Aorta (tissue), 5 donors: ENCODE results near the gene SLC6A11. TPM values are rescaled to one million over a fixed set of nuclear protein-coding genes. Genes with fewer than 3 reads are reported as not detected.

Experiments used
- ATAC-seq: fragments of 200-7000 bp; cut with Tn5 transposase; one replicate; pipeline ENCODE4 v1.9.1; 2022; ENCODE audit warnings: moderate library complexity; ENCODE audit not compliant: low FRiP score
- DNase-seq, 2 donors: peaks; one replicate each; pipeline ENCODE4 v3.0.0-alpha.2; 2020
- H3K27ac ChIP-seq, 2 donors: one replicate each; pipeline ENCODE4 v1.5.1; 2013; ENCODE audit warnings: low read length in 2 of 2, mild to moderate bottlenecking in 2 of 2, moderate library complexity in 2 of 2, control low read depth in 1 of 2, inconsistent platforms in 1 of 2, low read depth in 1 of 2
- H3K27me3 ChIP-seq, 2 donors: one replicate each; pipeline ENCODE4 v1.6.1; 2013; ENCODE audit warnings: control low read depth in 1 of 2, low read length in 1 of 2, mild to moderate bottlenecking in 1 of 2, moderate library complexity in 1 of 2; ENCODE audit not compliant: insufficient read depth in 2 of 2, control insufficient read depth in 1 of 2
- H3K36me3 ChIP-seq, 2 donors: one replicate each; pipeline ENCODE4 v1.6.1; 2013; ENCODE audit warnings: control low read depth in 1 of 2, low read length in 1 of 2, mild to moderate bottlenecking in 1 of 2; ENCODE audit not compliant: insufficient read depth in 2 of 2, control insufficient read depth in 1 of 2
- H3K4me1 ChIP-seq, 2 donors: one replicate each; pipeline ENCODE4 v1.6.1; 2013; ENCODE audit warnings: low read length in 2 of 2, control low read depth in 1 of 2, mild to moderate bottlenecking in 1 of 2, moderate library complexity in 1 of 2; ENCODE audit not compliant: insufficient read depth in 2 of 2, control insufficient read depth in 1 of 2
- H3K4me3 ChIP-seq, 2 donors: one replicate each; pipeline ENCODE4 v1.5.1; 2013; ENCODE audit warnings: low read length in 2 of 2, control low read depth in 1 of 2, mild to moderate bottlenecking in 1 of 2
- H3K9me3 ChIP-seq: one replicate; pipeline ENCODE4 v1.6.1; 2013; ENCODE audit warnings: mild to moderate bottlenecking, low read length; ENCODE audit not compliant: control insufficient read depth
- WGBS, 2 donors: extraction: QIAGEN DNeasy Blood & Tissue Kit; methylation state at CpG; one replicate each; pipeline ENCODE4 v1.1.7; 2013; 5-methylcytosine and 5-hydroxymethylcytosine counted together
- intact Hi-C, 2 donors: fragments of 100-400 bp; cut with DNase I; formaldehyde crosslinking; loops; one replicate each; pipeline versions ENCODE4 v1.14.2 to v1.15.0; 2022
- polyA plus RNA-seq, 2 donors: library from polyadenylated mRNA; stranded (reverse); fragments of 200-250 nt; gene quantifications; one replicate each; pipeline ENCODE4 v1.2.3, GENCODE V29; 2013
- total RNA-seq, 2 donors: library from RNA; stranded (reverse); fragmentation: NEBNext Ultra II Directional; extraction: Animal tissue kit (Norgen Biotek cat#: 25700); gene quantifications; one replicate each; pipeline ENCODE4 v1.2.1, GENCODE V29; 2021
- donor health status: healthy with polysubstance abuse.
- donor health status: Bipolar disorder and iron deficiency.
- donor health status: DM: no; HTN: no; CAD: no.
- donor health status: DM: no; HTN: no; CAD: no.
- donor health status: DM: yes; HTN: yes; CAD: no.

SLC6A11 gene
- total and polyA plus RNA-seq, 4 donors: not detected

- DNase-seq: peak; percentile 9 to 44
- Histone ChIP-seq H3K27ac (no peak overlapping the region), H3K9me3 (no peaks in the 10 kb centered on the region), H3K36me3 (no peaks in the 10 kb centered on the region), H3K4me3 (no peak overlapping the region), H3K4me1 (no peaks in the 10 kb centered on the region), H3K27me3 (no peaks in the 10 kb centered on the region)
- intact Hi-C loops: no loop called here
- no peak for ATAC-seq
- 95 to 98% methylated on average over 8 of the region's 8 CpGs for WGBS, 2 donors
These were observed 117.0 kb downstream of the SLC6A11 start for GRCh38 chr3:10933021-10933420.

GRCh38 chr3:10933470-10933804 is 117.4 kb downstream of the SLC6A11 start:
- H3K36me3 ChIP-seq: no peaks in the 10 kb centered on the region
- H3K4me3 ChIP-seq: no peak overlapping the region
- H3K27me3 ChIP-seq: no peaks in the 10 kb centered on the region
- no peak overlapping the region for H3K27ac ChIP-seq
- DNase-seq: peak; percentile 25 to 36
- no peaks in the 10 kb centered on the region for H3K9me3 ChIP-seq
- 92 to 100% methylated on average over 1 of the region's 1 CpG for WGBS, 2 donors
- intact Hi-C loops: no loop called here
- no peak for ATAC-seq
- no peaks in the 10 kb centered on the region for H3K4me1 ChIP-seq

- ATAC-seq (no peak), DNase-seq (peak; percentile 52 to 74)
- Histone ChIP-seq H3K9me3 (no peaks in the 10 kb centered on the region), H3K36me3 (no peaks in the 10 kb centered on the region), H3K4me3 (no peak overlapping the region), H3K27ac (no peak overlapping the region), H3K4me1 (no peaks in the 10 kb centered on the region), H3K27me3 (no peaks in the 10 kb centered on the region)
- intact Hi-C loops: no loop called here
- WGBS, 2 donors: 59 to 74% methylated on average over 19 of the region's 19 CpGs
These were observed 117.9 kb downstream of the SLC6A11 start for GRCh38 chr3:10933805-10934481.

GRCh38 chr3:10935028-10935427 is 119.0 kb downstream of the SLC6A11 start:
- no peaks in the 10 kb centered on the region for H3K27me3 ChIP-seq
- no peaks in the 10 kb centered on the region for H3K36me3 ChIP-seq
- WGBS, 2 donors: 94 to 95% methylated on average over 12 of the region's 12 CpGs
- no peaks in the 10 kb centered on the region for H3K9me3 ChIP-seq
- H3K4me3 ChIP-seq: no peak overlapping the region
- no peak for ATAC-seq
- no peaks in the 10 kb centered on the region for H3K4me1 ChIP-seq
- peak; percentile 26 to 69 for DNase-seq
- intact Hi-C loops: no loop called here
- no peak overlapping the region for H3K27ac ChIP-seq

GRCh38 chr3:10935846-10936631 is 120.0 kb downstream of the SLC6A11 start:
- intact Hi-C loops: no loop called here
- Histone ChIP-seq H3K9me3 (no peaks in the 10 kb centered on the region), H3K27ac (no peak overlapping the region), H3K27me3 (no peaks in the 10 kb centered on the region), H3K36me3 (no peaks in the 10 kb centered on the region), H3K4me3 (no peak overlapping the region), H3K4me1 (no peaks in the 10 kb centered on the region)
- peak; percentile 17 to 32 for DNase-seq
- 81 to 86% methylated on average over 9 of the region's 9 CpGs for WGBS, 2 donors
- no peak for ATAC-seq

GRCh38 chr3:10936686-10937085 is 120.7 kb downstream of the SLC6A11 start:
- Histone ChIP-seq H3K27me3 (no peaks in the 10 kb centered on the region), H3K4me3 (no peak overlapping the region), H3K4me1 (no peaks in the 10 kb centered on the region), H3K27ac (no peak overlapping the region), H3K36me3 (no peaks in the 10 kb centered on the region), H3K9me3 (no peaks in the 10 kb centered on the region)
- ATAC-seq (no peak), DNase-seq (peak; percentile 21 to 36)
- intact Hi-C loops: no loop called here
- whole genome bisulfite sequencing, 2 donors: 86 to 87% methylated on average over 7 of the region's 7 CpGs

GRCh38 chr3:10937141-10937825 is 121.3 kb downstream of the SLC6A11 start:
- H3K9me3 ChIP-seq: no peaks in the 10 kb centered on the region
- H3K4me3 ChIP-seq: no peak overlapping the region
- intact Hi-C loops: no loop called here
- ATAC-seq (no peak), DNase-seq (peak; percentile 32 to 53)
- H3K36me3 ChIP-seq: no peaks in the 10 kb centered on the region
- no peaks in the 10 kb centered on the region for H3K27me3 ChIP-seq
- WGBS, 2 donors: 87 to 90% methylated on average over 12 of the region's 12 CpGs
- no peaks in the 10 kb centered on the region for H3K4me1 ChIP-seq
- H3K27ac ChIP-seq: no peak overlapping the region

GRCh38 chr3:10939556-10939955 is 123.5 kb downstream of the SLC6A11 start:
- H3K36me3 ChIP-seq: no peaks in the 10 kb centered on the region
- WGBS, 2 donors: 82 to 89% methylated on average over 4 of the region's 4 CpGs
- no peak overlapping the region for H3K27ac ChIP-seq
- no peaks in the 10 kb centered on the region for H3K4me1 ChIP-seq
- DNase-seq: peak; percentile 6 to 21
- H3K27me3 ChIP-seq: no peaks in the 10 kb centered on the region
- ATAC-seq: no peak
- H3K9me3 ChIP-seq: no peaks in the 10 kb centered on the region
- no peak overlapping the region for H3K4me3 ChIP-seq
- intact Hi-C loops: no loop called here
